Measurements from ENCODE around the gene LATS2. TPM values are rescaled to one million over a fixed set of nuclear protein-coding genes. Genes with fewer than 3 reads are reported as not detected.

Gene LATS2
- total RNA-seq, 2 experiments from 2014 or later = 1.3 to 1.4 TPM

GRCh38 chr13:21025539-21025938 lies 35.8 kb downstream of the LATS2 start:
- CTCF ChIA-PET = interaction anchor here (0.6 to 1.0 kb wide), 2 partner anchors 30 to 126 kb away, joined by 3 read pairs; no protein-coding TSS in a partner anchor
- POLR2A ChIA-PET = no interaction called here

GRCh38 chr13:21022056-21022979 lies 39.1 kb downstream of the LATS2 start:
- ChIA-PET CTCF (interaction anchor here (0.6 kb wide), 1 partner anchor 40 kb away, joined by 4 read pairs; no protein-coding TSS in a partner anchor), POLR2A (interaction anchor here (0.7 kb wide), 1 partner anchor 12 kb away, joined by 11 read pairs; no protein-coding TSS in a partner anchor)

- CTCF ChIA-PET = no interaction called here
- POLR2A ChIA-PET = no interaction called here
These were observed 40.8 kb downstream of the LATS2 start for GRCh38 chr13:21020581-21020980.

- POLR2A ChIA-PET = no interaction called here
These were observed 41.2 kb downstream of the LATS2 start for GRCh38 chr13:21020176-21020575.

GRCh38 chr13:21018220-21018619 lies 43.2 kb downstream of the LATS2 start:
- ChIA-PET CTCF (no interaction called here), POLR2A (no interaction called here)

More at GRCh38 chr13:21020176-21020575, 41.2 kb downstream of the LATS2 start:
- CTCF ChIA-PET = no interaction called here

- POLR2A ChIA-PET = interaction anchor here (0.6 to 0.8 kb wide), 2 partner anchors 14 to 128 kb away, joined by 3 read pairs; no protein-coding TSS in a partner anchor
- CTCF ChIA-PET = no interaction called here
These were observed 44.9 kb downstream of the LATS2 start for GRCh38 chr13:21016487-21016886.

- ChIA-PET CTCF (no interaction called here), POLR2A (no interaction called here)
These were observed 46.1 kb downstream of the LATS2 start for GRCh38 chr13:21015284-21015683.

- CTCF ChIA-PET = no interaction called here
- POLR2A ChIA-PET = no interaction called here
These were observed 46.8 kb downstream of the LATS2 start for GRCh38 chr13:21014502-21015170.

- ChIA-PET CTCF (no interaction called here), POLR2A (no interaction called here)
These were observed 47.3 kb downstream of the LATS2 start for GRCh38 chr13:21014139-21014501.

- ChIA-PET POLR2A (no interaction called here), CTCF (no interaction called here)
These were observed 47.7 kb downstream of the LATS2 start for GRCh38 chr13:21013682-21014038.

GRCh38 chr13:21012841-21013681 lies 48.3 kb downstream of the LATS2 start:
- CTCF ChIA-PET = no interaction called here
- POLR2A ChIA-PET = interaction anchor here (0.6 kb wide), 1 partner anchor 226 kb away, joined by 3 read pairs; no protein-coding TSS in a partner anchor

GRCh38 chr13:21012211-21012610 lies 49.2 kb downstream of the LATS2 start:
- CTCF ChIA-PET = no interaction called here
- POLR2A ChIA-PET = no interaction called here

GRCh38 chr13:21011378-21011777 lies 50.0 kb downstream of the LATS2 start:
- ChIA-PET POLR2A (no interaction called here), CTCF (interaction anchor here (0.6 to 1.3 kb wide), 2 partner anchors 18 to 156 kb away, joined by 3 read pairs; no protein-coding TSS in a partner anchor)

GRCh38 chr13:21010621-21011020 lies 50.8 kb downstream of the LATS2 start:
- POLR2A ChIA-PET = no interaction called here
- CTCF ChIA-PET = interaction anchor here (0.6 to 1.3 kb wide), 2 partner anchors 17 to 157 kb away, joined by 3 read pairs; no protein-coding TSS in a partner anchor

GRCh38 chr13:21009036-21009435 lies 52.4 kb downstream of the LATS2 start:
- ChIA-PET POLR2A (no interaction called here), CTCF (interaction anchor here (0.6 kb wide), 1 partner anchor 51 kb away, joined by 4 read pairs; no protein-coding TSS in a partner anchor)

- POLR2A ChIA-PET = no interaction called here
- CTCF ChIA-PET = no interaction called here
These were observed 53.4 kb downstream of the LATS2 start for GRCh38 chr13:21008026-21008425.

- POLR2A ChIA-PET = interaction anchor here (0.6 kb wide), 1 partner anchor 63 kb away, joined by 19 read pairs; no protein-coding TSS in a partner anchor
These were observed 55.0 kb downstream of the LATS2 start for GRCh38 chr13:21006141-21007005.

GRCh38 chr13:21005193-21005592 lies 56.2 kb downstream of the LATS2 start:
- ChIA-PET POLR2A (no interaction called here), CTCF (no interaction called here)

More at GRCh38 chr13:21006141-21007005, 55.0 kb downstream of the LATS2 start:
- CTCF ChIA-PET = interaction anchor here (0.7 kb wide), 1 partner anchor 869 kb away, joined by 3 read pairs; no protein-coding TSS in a partner anchor

GRCh38 chr13:21001471-21001870 lies 59.9 kb downstream of the LATS2 start:
- POLR2A ChIA-PET = no interaction called here
- CTCF ChIA-PET = no interaction called here
